HG03432 (cell line): ENCODE data around the gene KCTD4.
"Not testable (repeated sequence)": the region's sequence is repeated elsewhere in the genome, so short reads cannot be mapped to it uniquely, and the experiment has no call there.

Experiments used
- ATAC-seq: cut with Tn5 transposase; IDR thresholded peaks from one replicate; pipeline ENCODE4 v1.9.1; 2021; ENCODE audit warnings: mild to moderate bottlenecking, moderate library complexity; ENCODE audit not compliant: unreplicated experiment

Gene KCTD4

GRCh38 chr13:45216193-45216592 is 15.3 kb upstream of the KCTD4 start:
- ATAC-seq = no peak

GRCh38 chr13:45215392-45216077 is 14.7 kb upstream of the KCTD4 start:
- no peak for ATAC-seq

GRCh38 chr13:45209229-45209628 is 8.4 kb upstream of the KCTD4 start:
- ATAC-seq = no peak

- no peak for ATAC-seq
Observed at GRCh38 chr13:45208132-45208531, 7.3 kb upstream of the KCTD4 start.

- no peak for ATAC-seq
Observed at GRCh38 chr13:45207319-45207718, 6.5 kb upstream of the KCTD4 start.

GRCh38 chr13:45206340-45206739 is 5.5 kb upstream of the KCTD4 start:
- ATAC-seq = peak; percentile 72

GRCh38 chr13:45205124-45205523 is 4.3 kb upstream of the KCTD4 start:
- no peak for ATAC-seq

GRCh38 chr13:45199711-45200110 is 1.1 kb downstream of the KCTD4 start:
- ATAC-seq = no peak

GRCh38 chr13:45198924-45199323 is 1.9 kb downstream of the KCTD4 start:
- ATAC-seq = no peak

- ATAC-seq = no peak
Observed at GRCh38 chr13:45198041-45198440, 2.8 kb downstream of the KCTD4 start.

- peak; percentile 63 for ATAC-seq
Observed at GRCh38 chr13:45196622-45197021, 4.2 kb downstream of the KCTD4 start.

- no peak for ATAC-seq
Observed at GRCh38 chr13:45196096-45196495, 4.7 kb downstream of the KCTD4 start.

GRCh38 chr13:45195421-45195820 is 5.4 kb downstream of the KCTD4 start:
- ATAC-seq = no peak

GRCh38 chr13:45194081-45194939 is 6.5 kb downstream of the KCTD4 start:
- no peak for ATAC-seq

GRCh38 chr13:45191874-45192273 is 9.0 kb downstream of the KCTD4 start:
- ATAC-seq = no peak

GRCh38 chr13:45189511-45189910 is 11.3 kb downstream of the KCTD4 start:
- not testable (repeated sequence) for ATAC-seq

- not testable (repeated sequence) for ATAC-seq
Observed at GRCh38 chr13:45189077-45189476, 11.8 kb downstream of the KCTD4 start.

GRCh38 chr13:45185286-45185685 is 15.6 kb downstream of the KCTD4 start:
- ATAC-seq = no peak

GRCh38 chr13:45184693-45185092 is 16.2 kb downstream of the KCTD4 start:
- ATAC-seq = no peak

GRCh38 chr13:45180713-45181601 is 19.9 kb downstream of the KCTD4 start:
- ATAC-seq = no peak

GRCh38 chr13:45180303-45180702 is 20.5 kb downstream of the KCTD4 start:
- no peak for ATAC-seq
